ENCODE data around the gene RASSF7. TPM values are rescaled to one million over a fixed set of nuclear protein-coding genes. Genes with fewer than 3 reads are reported as not detected.

RASSF7 gene
- total RNA-seq, 1 donor from 2014 or later: 3.5 TPM

DNA sequence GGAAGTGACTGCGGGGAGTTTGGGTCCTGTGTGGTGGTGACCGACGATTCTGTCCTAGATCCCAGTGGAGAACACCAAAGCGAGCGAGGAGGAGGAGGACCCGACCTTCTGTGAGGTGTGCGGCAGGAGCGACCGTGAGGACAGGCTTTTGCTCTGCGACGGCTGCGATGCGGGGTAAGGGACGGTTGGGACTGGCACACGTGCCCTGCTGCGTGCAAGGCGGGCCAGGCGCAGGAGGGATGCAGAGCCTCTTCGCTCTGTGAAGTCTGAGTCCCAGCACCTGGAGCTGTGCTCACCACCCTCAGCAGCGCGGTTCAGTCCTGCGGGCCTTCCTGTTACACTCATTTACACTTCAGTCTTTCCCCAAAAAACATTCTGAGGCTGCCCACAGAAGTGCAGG, 31.7 kb downstream of the RASSF7 start:
- TF ChIP-seq, protein P1, sequence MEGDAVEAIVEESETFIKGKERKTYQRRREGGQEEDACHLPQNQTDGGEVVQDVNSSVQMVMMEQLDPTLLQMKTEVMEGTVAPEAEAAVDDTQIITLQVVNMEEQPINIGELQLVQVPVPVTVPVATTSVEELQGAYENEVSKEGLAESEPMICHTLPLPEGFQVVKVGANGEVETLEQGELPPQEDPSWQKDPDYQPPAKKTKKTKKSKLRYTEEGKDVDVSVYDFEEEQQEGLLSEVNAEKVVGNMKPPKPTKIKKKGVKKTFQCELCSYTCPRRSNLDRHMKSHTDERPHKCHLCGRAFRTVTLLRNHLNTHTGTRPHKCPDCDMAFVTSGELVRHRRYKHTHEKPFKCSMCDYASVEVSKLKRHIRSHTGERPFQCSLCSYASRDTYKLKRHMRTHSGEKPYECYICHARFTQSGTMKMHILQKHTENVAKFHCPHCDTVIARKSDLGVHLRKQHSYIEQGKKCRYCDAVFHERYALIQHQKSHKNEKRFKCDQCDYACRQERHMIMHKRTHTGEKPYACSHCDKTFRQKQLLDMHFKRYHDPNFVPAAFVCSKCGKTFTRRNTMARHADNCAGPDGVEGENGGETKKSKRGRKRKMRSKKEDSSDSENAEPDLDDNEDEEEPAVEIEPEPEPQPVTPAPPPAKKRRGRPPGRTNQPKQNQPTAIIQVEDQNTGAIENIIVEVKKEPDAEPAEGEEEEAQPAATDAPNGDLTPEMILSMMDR (IDR thresholded peaks at IDR 0.05): no peak
- no peak overlapping the region for H3K4me3 ChIP-seq
- peaks cover 88 to 90% of the 10 kb centered on the region in 2 donors for H3K36me3 ChIP-seq
- intact Hi-C loops (cut with DNase I): no loop called here
- H3K27me3 ChIP-seq: no peaks in the 10 kb centered on the region
- no peak for DNase-seq (ENCODE audit: low spot score in 2 of 2)
- H3K27ac ChIP-seq: no peak overlapping the region
- no peaks in the 10 kb centered on the region for H3K4me1 ChIP-seq
- no peaks in the 10 kb centered on the region for H3K9me3 ChIP-seq

DNA sequence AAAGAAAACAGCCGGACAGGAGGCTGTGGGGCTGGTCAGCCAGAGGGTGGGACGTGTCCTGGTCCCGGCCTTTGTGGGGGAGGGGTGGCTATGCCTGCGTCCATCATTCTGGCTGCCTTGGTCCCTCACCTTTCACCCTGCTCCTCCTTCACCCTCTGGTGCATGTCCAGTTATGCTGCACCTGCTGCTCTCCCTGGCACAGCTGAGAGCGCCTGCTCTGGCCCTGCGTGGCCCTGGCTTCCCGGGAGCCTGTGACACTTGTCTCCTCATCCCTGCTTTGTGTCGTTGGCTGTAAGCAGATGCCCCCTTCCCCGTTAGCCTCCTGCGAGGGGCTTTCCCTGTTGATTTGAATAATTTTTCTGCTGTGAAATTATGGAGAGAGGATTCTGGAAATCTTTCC, 32.1 kb downstream of the RASSF7 start:
- H3K9me3 ChIP-seq: no peaks in the 10 kb centered on the region
- DNase-seq (ENCODE audit: low spot score in 2 of 2): no peak
- H3K36me3 ChIP-seq: peaks cover 88 to 90% of the 10 kb centered on the region in 2 donors
- TF ChIP-seq, protein P1 (IDR thresholded peaks at IDR 0.05): no peak
- no peak overlapping the region for H3K4me3 ChIP-seq
- H3K27me3 ChIP-seq: no peaks in the 10 kb centered on the region
- no peak overlapping the region for H3K27ac ChIP-seq
- intact Hi-C loops (cut with DNase I): no loop called here
- no peaks in the 10 kb centered on the region for H3K4me1 ChIP-seq

DNA sequence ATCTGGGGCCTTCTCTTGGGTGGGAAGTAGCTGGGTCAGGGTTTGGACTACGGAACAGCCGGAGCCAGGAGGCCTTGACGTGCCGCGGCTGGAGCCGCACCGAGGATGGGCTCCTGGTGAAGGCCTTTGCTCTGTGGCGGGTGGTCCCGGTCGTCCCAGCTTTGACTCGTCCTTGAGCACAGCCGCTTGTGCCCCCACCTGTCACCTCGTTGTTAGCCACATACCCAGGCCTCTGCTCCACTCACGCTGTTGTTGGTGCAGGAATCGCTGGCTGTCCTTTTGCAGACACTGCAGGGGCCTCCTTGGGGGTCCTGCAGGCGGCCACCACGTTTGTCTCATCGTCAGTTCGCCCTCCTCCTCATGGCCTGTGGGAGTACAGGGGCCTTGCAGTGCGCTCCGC, 32.6 kb downstream of the RASSF7 start:
- Histone ChIP-seq H3K4me1 (no peaks in the 10 kb centered on the region), H3K27ac (no peak overlapping the region), H3K9me3 (no peaks in the 10 kb centered on the region), H3K36me3 (peaks cover 88 to 90% of the 10 kb centered on the region in 2 donors), H3K27me3 (no peaks in the 10 kb centered on the region), H3K4me3 (no peak overlapping the region)
- no peak for DNase-seq (ENCODE audit: low spot score in 2 of 2)
- TF ChIP-seq, protein P1 (IDR thresholded peaks at IDR 0.05): no peak
- intact Hi-C loops (cut with DNase I): no loop called here

DNA sequence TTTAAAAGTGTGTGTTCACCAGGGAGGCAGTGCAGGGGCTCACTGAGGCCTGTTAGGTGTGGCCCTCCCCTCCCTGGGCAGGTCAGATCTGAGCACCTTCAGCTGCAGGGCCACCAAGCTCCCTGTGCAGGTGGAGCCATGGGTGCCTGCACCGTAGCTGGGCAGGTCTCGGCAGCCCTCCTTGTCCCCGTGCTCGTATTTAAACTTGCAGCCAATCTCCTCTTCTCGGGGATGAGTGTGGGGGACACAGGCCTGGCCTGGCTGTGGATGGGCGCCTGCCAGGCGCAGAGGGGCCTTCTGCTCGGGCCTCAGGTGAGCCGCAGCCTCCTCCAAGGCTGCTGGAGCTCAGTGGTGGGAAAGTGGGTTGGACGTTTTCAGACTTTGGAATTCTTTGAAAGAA, 34.6 kb downstream of the RASSF7 start:
- no peaks in the 10 kb centered on the region for H3K9me3 ChIP-seq
- TF ChIP-seq, protein P1 (IDR thresholded peaks at IDR 0.05): no peak
- H3K36me3 ChIP-seq: peaks cover 86 to 89% of the 10 kb centered on the region in 2 donors

DNA sequence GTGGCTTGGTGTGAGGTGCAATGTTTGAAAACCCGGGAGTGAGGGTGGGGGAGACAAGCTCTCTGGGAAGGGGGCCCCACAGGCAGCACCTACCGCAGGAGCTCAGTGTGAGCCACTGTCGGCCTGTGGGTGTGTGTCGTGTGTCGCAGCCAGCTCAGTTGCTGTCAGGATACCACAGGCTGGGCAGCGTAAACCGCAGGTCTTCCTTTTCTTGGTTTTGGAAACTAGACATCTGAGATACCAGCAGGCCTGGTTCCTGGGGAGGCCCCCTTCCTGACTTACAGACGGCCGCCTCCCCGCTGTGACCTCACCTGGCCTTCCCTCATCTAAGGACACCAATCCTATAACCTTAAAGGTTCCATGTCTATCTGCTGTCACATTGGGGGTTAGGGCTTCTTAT, 35.6 kb downstream of the RASSF7 start:
- Histone ChIP-seq H3K4me3 (no peak overlapping the region), H3K27ac (no peak overlapping the region), H3K27me3 (no peaks in the 10 kb centered on the region), H3K36me3 (peaks cover 91 to 92% of the 10 kb centered on the region in 2 donors), H3K4me1 (no peaks in the 10 kb centered on the region), H3K9me3 (no peaks in the 10 kb centered on the region)
- TF ChIP-seq, protein P1 (IDR thresholded peaks at IDR 0.05): no peak
- intact Hi-C loops (cut with DNase I): no loop called here
- no peak for DNase-seq (ENCODE audit: low spot score in 2 of 2)

More for the DNA sequence above, 34.6 kb downstream of the RASSF7 start:
- intact Hi-C loops (cut with DNase I): no loop called here
- no peaks in the 10 kb centered on the region for H3K4me1 ChIP-seq
- no peaks in the 10 kb centered on the region for H3K27me3 ChIP-seq
- no peak overlapping the region for H3K27ac ChIP-seq
- H3K4me3 ChIP-seq: no peak overlapping the region
- DNase-seq (ENCODE audit: low spot score in 2 of 2): no peak

DNA sequence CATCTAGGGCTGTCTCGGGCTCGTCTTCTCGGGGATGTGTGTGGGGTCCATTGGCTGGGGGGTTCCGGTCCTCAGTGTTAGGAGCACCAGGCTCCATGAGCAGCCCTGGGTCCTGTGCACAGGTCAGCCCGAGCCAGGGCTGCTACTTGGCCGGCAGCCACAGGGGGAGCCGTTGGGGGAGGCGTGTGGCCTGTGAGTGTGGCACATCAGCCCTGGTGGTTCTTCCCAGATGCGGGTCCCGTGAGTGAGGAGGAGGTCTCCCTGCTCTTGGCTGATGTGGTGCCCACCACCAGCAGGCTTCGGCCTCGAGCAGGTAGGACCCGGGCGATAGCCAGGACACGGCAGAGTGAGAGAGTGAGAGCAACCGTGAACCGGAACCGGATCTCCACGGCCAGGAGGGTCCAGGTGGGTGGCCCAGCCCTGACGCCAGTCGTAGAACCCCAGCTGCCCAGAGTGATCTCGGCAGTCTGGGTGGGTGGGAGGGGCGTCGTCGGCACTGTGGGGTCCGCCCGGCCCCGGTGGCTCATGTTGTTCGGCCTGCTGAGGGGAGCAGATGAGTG, 36.5 kb downstream of the RASSF7 start:
- H3K36me3 ChIP-seq: peaks cover 92 to 98% of the 10 kb centered on the region in 2 donors
- H3K4me3 ChIP-seq: no peak overlapping the region
- intact Hi-C loops (cut with DNase I): no loop called here

More for the DNA sequence above, 36.5 kb downstream of the RASSF7 start:
- TF ChIP-seq, protein P1 (IDR thresholded peaks at IDR 0.05): no peak
- Histone ChIP-seq H3K4me1 (no peaks in the 10 kb centered on the region), H3K9me3 (no peaks in the 10 kb centered on the region), H3K27ac (no peak overlapping the region), H3K27me3 (no peaks in the 10 kb centered on the region)
- no peak for DNase-seq (ENCODE audit: low spot score in 2 of 2)

All from ascending aorta (tissue), 2 donors.